Prostate gland (tissue), 2 donors: ENCODE data around the gene NAV2. TPM values are rescaled to one million over a fixed set of nuclear protein-coding genes. Genes with fewer than 3 reads are reported as not detected.

Experiments
- DNase-seq: peaks from one replicate; pipeline ENCODE4 v3.0.0-alpha.2; 2019; ENCODE audit warnings: low spot score
- H3K27ac ChIP-seq, 2 donors: fragments of 200-600 bp; sonication (generic); 2 replicates each; pipeline ENCODE4 v1.5.1; 2017 to 2019
- H3K27me3 ChIP-seq: fragments of 200-600 bp; sonication (generic); replicated peaks from 2 replicates; pipeline ENCODE4 v1.5.1; 2019; ENCODE audit not compliant: insufficient read depth
- H3K36me3 ChIP-seq, 2 donors: fragments of 200-600 bp; sonication (generic); 1 replicate in 1 of 2; 2 replicates in 1 of 2; pipeline versions ENCODE4 v1.5.1 to v1.8.1; 2017 to 2019
- H3K4me1 ChIP-seq: fragments of 200-600 bp; sonication (generic); replicated peaks from 2 replicates; pipeline ENCODE4 v1.5.1; 2019
- H3K4me3 ChIP-seq, 2 donors: fragments of 200-600 bp; sonication (generic); 2 replicates each; pipeline ENCODE4 v1.5.1; 2017 to 2019
- H3K9me3 ChIP-seq: fragments of 200-600 bp; sonication (generic); 2 replicates; pipeline ENCODE4 v1.5.1; 2017
- CTCF ChIP-seq, 4 experiments: fragments of 200-600 bp in 2 of 4; fragments of 450-650 bp in 2 of 4; sonication (generic) in 2 of 4; IDR thresholded peaks; 1 replicate in 3 of 4; 2 replicates in 1 of 4; pipeline ENCODE4 v1.5.1; 2016 to 2019; ENCODE audit warnings: antibody characterized with exemption in 4 of 4, mild to moderate bottlenecking in 2 of 4, moderate library complexity in 2 of 4
- POLR2A ChIP-seq: fragments of 450-650 bp; IDR thresholded peaks from one replicate; pipeline ENCODE4 v1.6.1; 2016; ENCODE audit warnings: antibody characterized with exemption, mild to moderate bottlenecking
- POLR2AphosphoS5 ChIP-seq: sonication (generic); formaldehyde crosslinking; IDR thresholded peaks from one replicate; pipeline ENCODE4 v1.6.1; 2017; ENCODE audit warnings: antibody characterized with exemption
- WGBS: methylation state at CpG from one replicate; pipeline ENCODE4 v1.1.5; 2018; 5-methylcytosine and 5-hydroxymethylcytosine counted together
- intact Hi-C: fragments of 100-400 bp; cut with DNase I; formaldehyde crosslinking; loops from one replicate; pipeline ENCODE4 v1.14.2; 2022
- total RNA-seq, 2 donors: library from RNA; depleted of rRNA; stranded (reverse); fragments of >200 nt; gene quantifications; one replicate each; pipeline ENCODE4 v1.1.0, GENCODE V29; 2016

The NAV2 gene
- total RNA-seq, 2 donors from 2014 or later: 17.1 to 26.6 TPM

- WGBS: 43% methylated on average over 9 of the region's 9 CpGs
- DNase-seq: no peak
- no peaks in the 10 kb centered on the region for H3K27me3 ChIP-seq
- H3K36me3 ChIP-seq: no peaks in the 10 kb centered on the region
- TF ChIP-seq CTCF (IDR thresholded peaks at IDR 0.05): no peak
- TF ChIP-seq POLR2AphosphoS5: no peak
- no peak for TF ChIP-seq POLR2A
- no peaks in the 10 kb centered on the region for H3K9me3 ChIP-seq
- H3K27ac ChIP-seq: no peak overlapping the region
- intact Hi-C loops: no loop called here
- no peak overlapping the region for H3K4me3 ChIP-seq
- no peaks in the 10 kb centered on the region for H3K4me1 ChIP-seq
These were observed 157.4 kb downstream of the NAV2 start for GRCh38 chr11:19869946-19870589.

GRCh38 chr11:19871531-19871930 lies 158.9 kb downstream of the NAV2 start:
- 72% methylated on average over 8 of the region's 8 CpGs for WGBS
- H3K9me3 ChIP-seq: no peaks in the 10 kb centered on the region
- H3K36me3 ChIP-seq: no peaks in the 10 kb centered on the region
- no peak overlapping the region for H3K27ac ChIP-seq
- no peaks in the 10 kb centered on the region for H3K4me1 ChIP-seq
- no peak overlapping the region for H3K4me3 ChIP-seq
- DNase-seq: no peak
- TF ChIP-seq CTCF (IDR thresholded peaks at IDR 0.05) (no peak), POLR2A (no peak), POLR2AphosphoS5 (no peak)
- intact Hi-C loops: no loop called here
- no peaks in the 10 kb centered on the region for H3K27me3 ChIP-seq

DNA sequence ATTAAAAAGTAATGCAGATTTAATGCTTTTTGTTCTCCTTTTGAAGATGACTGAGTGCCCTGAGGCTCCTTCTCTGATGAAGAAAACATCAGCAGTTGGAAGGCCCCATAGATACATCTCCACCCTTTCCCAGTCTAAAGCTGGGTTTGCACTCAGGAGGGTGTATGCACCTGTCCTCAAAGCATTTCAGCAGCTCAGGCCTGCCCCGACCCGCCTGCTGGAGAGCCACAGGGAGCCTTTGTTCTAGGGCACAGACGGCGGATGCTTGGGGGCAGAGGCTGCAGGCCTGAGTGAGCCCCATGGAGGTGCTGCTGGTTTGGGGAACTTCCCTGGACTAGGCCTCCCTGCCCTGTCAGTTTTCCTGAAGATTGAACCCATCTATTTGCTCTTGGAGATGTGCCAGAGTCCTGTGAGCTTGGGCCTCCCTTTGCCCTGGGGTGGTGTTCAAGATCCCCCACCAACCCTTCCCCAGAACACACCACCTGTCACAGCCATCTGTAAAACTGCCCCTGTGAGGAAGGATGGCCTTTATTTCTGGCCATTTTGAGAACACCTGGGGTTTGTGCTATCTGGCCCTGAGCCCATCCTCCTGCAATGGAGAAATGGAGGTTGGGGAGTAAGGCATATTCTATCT lies 160.0 kb downstream of the NAV2 start:
- Histone ChIP-seq H3K36me3 (no peaks in the 10 kb centered on the region), H3K27ac (no peak overlapping the region), H3K4me3 (no peak overlapping the region), H3K9me3 (no peaks in the 10 kb centered on the region), H3K27me3 (no peaks in the 10 kb centered on the region), H3K4me1 (no peaks in the 10 kb centered on the region)
- TF ChIP-seq POLR2A: no peak
- no peak for TF ChIP-seq CTCF (IDR thresholded peaks at IDR 0.05)
- TF ChIP-seq POLR2AphosphoS5: no peak
- intact Hi-C loops: no loop called here
- WGBS: 56% methylated on average over 4 of the region's 4 CpGs
- no peak for DNase-seq

- H3K4me1 ChIP-seq: no peaks in the 10 kb centered on the region
- DNase-seq: no peak
- no peaks in the 10 kb centered on the region for H3K27me3 ChIP-seq
- H3K36me3 ChIP-seq: no peaks in the 10 kb centered on the region
- TF ChIP-seq POLR2AphosphoS5: no peak
- no peak for TF ChIP-seq CTCF (IDR thresholded peaks at IDR 0.05)
- H3K9me3 ChIP-seq: no peaks in the 10 kb centered on the region
- no peak overlapping the region for H3K27ac ChIP-seq
- WGBS: 25% methylated on average over 1 of the region's 1 CpG
- no peak overlapping the region for H3K4me3 ChIP-seq
- intact Hi-C loops: no loop called here
These were observed 161.1 kb downstream of the NAV2 start for GRCh38 chr11:19873730-19874129.

- TF ChIP-seq POLR2A (no peak), CTCF (IDR thresholded peaks at IDR 0.05) (no peak), POLR2AphosphoS5 (no peak)
- Histone ChIP-seq H3K9me3 (no peaks in the 10 kb centered on the region), H3K4me3 (no peak overlapping the region), H3K4me1 (no peaks in the 10 kb centered on the region), H3K36me3 (no peaks in the 10 kb centered on the region), H3K27me3 (no peaks in the 10 kb centered on the region), H3K27ac (no peak overlapping the region)
- no peak for DNase-seq
- intact Hi-C loops: no loop called here
These were observed 161.6 kb downstream of the NAV2 start for GRCh38 chr11:19874266-19874665.
